ENCODE results near the gene GABRR1.

GRCh38 chr6:89190741-89191140 lies 26.4 kb downstream of the GABRR1 start:
- no peak for TF ChIP-seq CREB1 (CRISPR knock-in tag; IDR thresholded peaks at IDR 0.05; ENCODE audit: low read depth)
- TF ChIP-seq, protein P1, sequence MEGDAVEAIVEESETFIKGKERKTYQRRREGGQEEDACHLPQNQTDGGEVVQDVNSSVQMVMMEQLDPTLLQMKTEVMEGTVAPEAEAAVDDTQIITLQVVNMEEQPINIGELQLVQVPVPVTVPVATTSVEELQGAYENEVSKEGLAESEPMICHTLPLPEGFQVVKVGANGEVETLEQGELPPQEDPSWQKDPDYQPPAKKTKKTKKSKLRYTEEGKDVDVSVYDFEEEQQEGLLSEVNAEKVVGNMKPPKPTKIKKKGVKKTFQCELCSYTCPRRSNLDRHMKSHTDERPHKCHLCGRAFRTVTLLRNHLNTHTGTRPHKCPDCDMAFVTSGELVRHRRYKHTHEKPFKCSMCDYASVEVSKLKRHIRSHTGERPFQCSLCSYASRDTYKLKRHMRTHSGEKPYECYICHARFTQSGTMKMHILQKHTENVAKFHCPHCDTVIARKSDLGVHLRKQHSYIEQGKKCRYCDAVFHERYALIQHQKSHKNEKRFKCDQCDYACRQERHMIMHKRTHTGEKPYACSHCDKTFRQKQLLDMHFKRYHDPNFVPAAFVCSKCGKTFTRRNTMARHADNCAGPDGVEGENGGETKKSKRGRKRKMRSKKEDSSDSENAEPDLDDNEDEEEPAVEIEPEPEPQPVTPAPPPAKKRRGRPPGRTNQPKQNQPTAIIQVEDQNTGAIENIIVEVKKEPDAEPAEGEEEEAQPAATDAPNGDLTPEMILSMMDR (conservative IDR thresholded peaks at IDR 0.05; ENCODE audit: low read depth in 2 of 2) = no peak
- no peak for TF ChIP-seq POLR2AphosphoS5 (IDR thresholded peaks at IDR 0.05; ENCODE audit: low read depth)
- no peak for TF ChIP-seq REST (IDR thresholded peaks at IDR 0.05; ENCODE audit: unreplicated experiment)
- no peak for TF ChIP-seq EZH2 (IDR thresholded peaks at IDR 0.05; ENCODE audit: low read depth, unreplicated experiment)
